Loucy (cell line): ENCODE results near the gene INTS12.

Source experiments
- CTCF ChIP-seq: fragments of 200-600 bp; sonication (generic); conservative IDR thresholded peaks from 2 replicates; pipeline ENCODE4 v1.5.1; 2014; ENCODE audit warnings: mild to moderate bottlenecking, antibody characterized with exemption, low read length
- EZH2phosphoT487 ChIP-seq: fragments of 200-600 bp; IDR thresholded peaks from 2 replicates; pipeline ENCODE4 v1.6.1; 2018; ENCODE audit warnings: antibody characterized with exemption, mild to moderate bottlenecking, moderate library complexity, borderline replicate concordance

GRCh38 chr4:105657117-105657765, 51.2 kb downstream of the INTS12 start:
- TF ChIP-seq CTCF = no peak
- TF ChIP-seq EZH2phosphoT487 = no peak
